IMR-90 (cell line): ENCODE data around the gene DNMT3L. TPM values are rescaled to one million over a fixed set of nuclear protein-coding genes. Genes with fewer than 3 reads are reported as not detected.

ENCODE experiments used
- ATAC-seq: fragments of 200-7000 bp; cut with Tn5 transposase; 2 replicates; pipeline ENCODE4 v1.9.1; 2020; ENCODE audit warnings: low read depth, mild to moderate bottlenecking, moderate library complexity
- BruUV-seq: library from RNA; stranded (reverse); fragments of 400-500 nt; replicated peaks from 2 replicates; lab custom pipeline; 2021; lab: Mats Ljungman, UMichigan
- CTCF ChIA-PET: fragments of 300-600 bp; formaldehyde crosslinking; extraction: SDS; loops from one replicate; lab custom pipeline; 2021; ENCODE audit warnings: antibody characterized with exemption; lab: Yijun Ruan, JAX
- POLR2A ChIA-PET: fragments of 300-600 bp; sonication (Branson Sonifier 250); formaldehyde crosslinking; loops from one replicate; lab custom pipeline; 2022; ENCODE audit warnings: antibody characterized with exemption; ENCODE audit not compliant: unreplicated experiment; lab: Charles Lee
- DNase-seq: peaks from one replicate; pipeline ENCODE4 v3.0.0; 2013
- H2AFZ ChIP-seq: replicated peaks from 2 replicates; pipeline ENCODE3; 2013; ENCODE audit warnings: low read length, mild to moderate bottlenecking; ENCODE audit not compliant: poor library complexity
- H2AK5ac ChIP-seq: 2 replicates; pipeline ENCODE4 v1.6.1; 2013; ENCODE audit warnings: low read depth, low read length, inconsistent platforms
- H2AK9ac ChIP-seq: replicated peaks from 2 replicates; pipeline ENCODE3; 2013; ENCODE audit warnings: mild to moderate bottlenecking, low read depth, low read length, moderate library complexity; ENCODE audit not compliant: poor library complexity
- H2BK120ac ChIP-seq: 2 replicates; pipeline ENCODE4 v1.6.1; 2013; ENCODE audit warnings: low read depth, low read length, inconsistent platforms
- H2BK15ac ChIP-seq: 3 replicates; pipeline ENCODE4 v1.6.1; 2013; ENCODE audit warnings: low read depth, low read length, inconsistent platforms
- H2BK20ac ChIP-seq: 2 replicates; pipeline ENCODE4 v1.6.1; 2013; ENCODE audit warnings: low read depth, mild to moderate bottlenecking, inconsistent platforms, low read length, moderate library complexity
- H2BK5ac ChIP-seq: 2 replicates; pipeline ENCODE4 v1.6.1; 2013; ENCODE audit warnings: mild to moderate bottlenecking, low read depth, low read length, inconsistent platforms; ENCODE audit not compliant: poor library complexity, severe bottlenecking
- H3K14ac ChIP-seq: replicated peaks from 2 replicates; pipeline ENCODE4 v1.6.1; 2013; ENCODE audit warnings: low read depth, low read length, inconsistent platforms
- H3K18ac ChIP-seq: 2 replicates; pipeline ENCODE4 v1.6.1; 2013; ENCODE audit warnings: low read depth, low read length, control low read depth
- H3K23ac ChIP-seq: 2 replicates; pipeline ENCODE4 v1.6.1; 2013; ENCODE audit warnings: low read depth, low read length, inconsistent platforms
- H3K27ac ChIP-seq: 2 replicates; pipeline ENCODE4 v1.5.1; 2013; ENCODE audit warnings: mild to moderate bottlenecking, control low read depth, low read length; ENCODE audit not compliant: insufficient read depth
- H3K27me3 ChIP-seq: 2 replicates; pipeline ENCODE4 v1.6.1; 2013; ENCODE audit warnings: low read length; ENCODE audit not compliant: control insufficient read depth, insufficient read depth
- H3K36me3 ChIP-seq: 2 replicates; pipeline ENCODE4 v1.6.1; 2013; ENCODE audit warnings: low read length, mixed read lengths; ENCODE audit not compliant: control insufficient read depth, insufficient read depth
- H3K4ac ChIP-seq: 2 replicates; pipeline ENCODE4 v1.6.1; 2013; ENCODE audit warnings: low read depth, low read length, inconsistent platforms
- H3K4me1 ChIP-seq: 2 replicates; pipeline ENCODE4 v1.6.1; 2013; ENCODE audit warnings: low read length, mixed read lengths; ENCODE audit not compliant: control insufficient read depth, insufficient read depth
- H3K4me2 ChIP-seq: 2 replicates; pipeline ENCODE4 v1.6.1; 2013; ENCODE audit warnings: low read depth, mild to moderate bottlenecking, control low read depth, low read length, moderate library complexity
- H3K4me3 ChIP-seq: 2 replicates; pipeline ENCODE4 v1.5.1; 2013; ENCODE audit warnings: low read depth, mild to moderate bottlenecking, control low read depth, low read length, moderate library complexity; ENCODE audit not compliant: insufficient read depth
- H3K56ac ChIP-seq: 2 replicates; pipeline ENCODE4 v1.6.1; 2013; ENCODE audit warnings: low read length, inconsistent platforms; ENCODE audit not compliant: insufficient read depth; ENCODE audit errors: extremely low read depth
- H3K79me1 ChIP-seq, 2 experiments: 2 replicates each; pipeline ENCODE4 v1.6.1; 2013; ENCODE audit warnings: low read length in 2 of 2, inconsistent platforms in 1 of 2, low read depth in 1 of 2
- H3K9ac ChIP-seq: 2 replicates; pipeline ENCODE4 v1.6.1; 2013; ENCODE audit warnings: low read depth, low read length, control low read depth
- H3K9me1 ChIP-seq: 2 replicates; pipeline ENCODE4 v1.6.1; 2013; ENCODE audit warnings: low read length, inconsistent platforms; ENCODE audit not compliant: insufficient read depth
- H3K9me3 ChIP-seq: 2 replicates; pipeline ENCODE4 v1.6.1; 2013; ENCODE audit warnings: low read length; ENCODE audit not compliant: control insufficient read depth, insufficient read depth
- H4K20me1 ChIP-seq: 2 replicates; pipeline ENCODE4 v1.6.1; 2013; ENCODE audit warnings: low read length, inconsistent platforms; ENCODE audit not compliant: insufficient read depth
- H4K5ac ChIP-seq: 2 replicates; pipeline ENCODE4 v1.6.1; 2013; ENCODE audit warnings: mild to moderate bottlenecking, low read depth, low read length, control low read depth
- H4K8ac ChIP-seq, 2 experiments: 2 replicates each; pipeline ENCODE4 v1.6.1; 2013; ENCODE audit warnings: low read depth in 2 of 2, low read length in 2 of 2, control low read depth in 1 of 2, inconsistent platforms in 1 of 2
- H4K91ac ChIP-seq: 2 replicates; pipeline ENCODE4 v1.6.1; 2013; ENCODE audit warnings: low read depth, low read length, inconsistent platforms; ENCODE audit not compliant: insufficient read depth
- BHLHE40 ChIP-seq: fragments of 150-350 bp; IDR thresholded peaks from 2 replicates; pipeline ENCODE4 v1.6.1; 2016; ENCODE audit warnings: mild to moderate bottlenecking, low read depth, low read length
- CHD1 ChIP-seq: IDR thresholded peaks from 2 replicates; pipeline ENCODE4 v1.6.1; 2012; ENCODE audit warnings: low read depth, low read length, improper control_type of control experiment
- CTCF ChIP-seq: conservative IDR thresholded peaks from 2 replicates; pipeline ENCODE4 v1.5.1; 2012; ENCODE audit warnings: mild to moderate bottlenecking, low read depth, low read length, improper control_type of control experiment
- ELK1 ChIP-seq: fragments of 150-350 bp; IDR thresholded peaks from 2 replicates; pipeline ENCODE4 v1.6.1; 2016; ENCODE audit warnings: low read depth, mild to moderate bottlenecking, low read length, moderate library complexity, borderline replicate concordance
- FOS ChIP-seq: fragments of 150-350 bp; IDR thresholded peaks from 2 replicates; pipeline ENCODE4 v1.6.1; 2016; ENCODE audit warnings: low read depth, low read length
- MAFK ChIP-seq: IDR thresholded peaks from 2 replicates; pipeline ENCODE4 v1.6.1; 2012; ENCODE audit warnings: low read depth, low read length, improper control_type of control experiment
- MAZ ChIP-seq: IDR thresholded peaks from 2 replicates; pipeline ENCODE4 v1.6.1; 2012; ENCODE audit warnings: low read depth, mild to moderate bottlenecking, low read length, improper control_type of control experiment, moderate library complexity, borderline replicate concordance
- MXI1 ChIP-seq: IDR thresholded peaks from 2 replicates; pipeline ENCODE4 v1.6.1; 2012; ENCODE audit warnings: low read depth, mild to moderate bottlenecking, low read length, moderate library complexity, borderline replicate concordance
- NFE2L2 ChIP-seq: fragments of 150-350 bp; IDR thresholded peaks from 2 replicates; pipeline ENCODE4 v1.6.1; 2016; ENCODE audit warnings: low read depth, mild to moderate bottlenecking, low read length
- POLR2A ChIP-seq: IDR thresholded peaks from 2 replicates; pipeline ENCODE4 v1.6.1; 2012; ENCODE audit warnings: mild to moderate bottlenecking, low read depth, low read length
- RAD21 ChIP-seq: IDR thresholded peaks from 2 replicates; pipeline ENCODE4 v1.6.1; 2012; ENCODE audit warnings: low read length, improper control_type of control experiment
- RCOR1 ChIP-seq: IDR thresholded peaks from 2 replicates; pipeline ENCODE4 v1.6.1; 2012; ENCODE audit warnings: mild to moderate bottlenecking, low read length, improper control_type of control experiment; ENCODE audit not compliant: insufficient replicate concordance
- RFX5 ChIP-seq: IDR thresholded peaks from 2 replicates; pipeline ENCODE4 v1.8.0; 2012; ENCODE audit warnings: low read depth, mild to moderate bottlenecking, low read length, moderate library complexity
- SMC3 ChIP-seq: fragments of 150-350 bp; IDR thresholded peaks from 2 replicates; pipeline ENCODE4 v1.6.1; 2016; ENCODE audit warnings: low read depth, mild to moderate bottlenecking, antibody characterized with exemption, low read length, moderate library complexity
- USF2 ChIP-seq: fragments of 150-350 bp; IDR thresholded peaks from 2 replicates; pipeline ENCODE4 v1.6.1; 2017; ENCODE audit warnings: mild to moderate bottlenecking, antibody characterized with exemption, low read length, low read depth
- WGBS, 2 experiments: methylation state at CpG; one replicate each; pipeline versions ENCODE4 v1.1.5 to v1.1.7; 2013; ENCODE audit warnings: missing lambda C conversion rate in 2 of 2; ENCODE audit not compliant: insufficient read length in 1 of 2; ENCODE audit errors: extremely low coverage in 2 of 2; 5-methylcytosine and 5-hydroxymethylcytosine counted together
- dilution Hi-C: fragments of 300-500 bp; cut with HindIII; formaldehyde crosslinking; loops from one replicate; pipeline ENCODE4 v1.14.3; 2018; ENCODE audit warnings: low sequenced_read_pairs; ENCODE audit not compliant: unreplicated experiment
- in situ Hi-C: fragments of 300-500 bp; cut with MboI; formaldehyde crosslinking; loops from 3 replicates; pipeline ENCODE4 v1.14.3; 2019; ENCODE audit warnings: low sequenced_read_pairs, inconsistent platforms, mixed read lengths
- intact Hi-C: fragments of 100-400 bp; cut with micrococcal nuclease; formaldehyde crosslinking; loops from 2 replicates; pipeline ENCODE4 v1.10.0; 2022
- polyA plus RNA-seq, 3 experiments: library from polyadenylated mRNA; depleted of rRNA; stranded (reverse); fragments of >200 nt; gene quantifications; 2 replicates each; pipeline ENCODE4 v1.2.3, GENCODE V29; 2012; ENCODE audit warnings: low replicate concordance in 1 of 3
- total RNA-seq: library from RNA; depleted of rRNA; stranded (reverse); fragments of >200 nt; gene quantifications from 2 replicates; pipeline ENCODE4 v1.2.3, GENCODE V29; 2012

Gene DNMT3L
- total and polyA plus RNA-seq, 2 of the 4 experiments (the other 2 are of a cell fraction): not detected

- Histone ChIP-seq H4K8ac (no peak overlapping the region), H2AK5ac (no peak overlapping the region), H4K20me1 (no peaks in the 10 kb centered on the region), H4K5ac (no peak overlapping the region), H3K27me3 (peaks cover 21% of the 10 kb centered on the region), H3K4me3 (no peak overlapping the region), H2BK120ac (no peak overlapping the region), H3K18ac (no peak overlapping the region), H3K4ac (no peak overlapping the region), H3K14ac (no peak overlapping the region), H3K9ac (no peak overlapping the region), H3K4me1 (no peaks in the 10 kb centered on the region), H3K23ac (no peak overlapping the region), H2AK9ac (no peak overlapping the region), H4K91ac (no peak overlapping the region), H3K56ac (no peak overlapping the region), H3K27ac (no peak overlapping the region), H3K9me3 (no peaks in the 10 kb centered on the region), H3K9me1 (no peaks in the 10 kb centered on the region), H3K36me3 (no peaks in the 10 kb centered on the region), H2BK15ac (no peak overlapping the region), H3K79me1 (no peaks in the 10 kb centered on the region), H2AFZ (no peak overlapping the region), H2BK20ac (no peak overlapping the region), H3K4me2 (no peak overlapping the region), H2BK5ac (no peak overlapping the region)
- WGBS, 2 experiments: 85% methylated on average over 4 of the region's 19 CpGs; no CpG with 5 or more reads in 1 of the 2 experiments
- ChIA-PET CTCF (no interaction called here), POLR2A (no interaction called here)
- ATAC-seq: no peak
- in situ Hi-C loops (no loop called here), intact Hi-C loops (no loop called here), dilution Hi-C loops (no loop called here)
- BruUV-seq: no TSS peak
- no peak for DNase-seq
- TF ChIP-seq MAFK (no peak), NFE2L2 (no peak), MXI1 (no peak), CHD1 (no peak), SMC3 (no peak), RAD21 (no peak), FOS (no peak), POLR2A (no peak), ELK1 (no peak), BHLHE40 (no peak), RCOR1 (no peak), RFX5 (no peak), MAZ (no peak), CTCF (no peak), USF2 (no peak)
Measured at GRCh38 chr21:44279354-44280260, 17.9 kb upstream of the DNMT3L start.
